Ishikawa (cell line): ENCODE data around the gene SLC9A1.

Experiments used
- CEBPB ChIP-seq: IDR thresholded peaks from 2 replicates; pipeline ENCODE4 v1.6.1; 2012
- CREB1 ChIP-seq: IDR thresholded peaks from 2 replicates; pipeline ENCODE4 v1.6.1; 2012; ENCODE audit warnings: low read depth
- EGR1 ChIP-seq: IDR thresholded peaks from 2 replicates; pipeline ENCODE4 v1.6.1; 2012
- EP300 ChIP-seq: IDR thresholded peaks from 2 replicates; pipeline ENCODE4 v1.6.1; 2012; ENCODE audit warnings: borderline replicate concordance
- FOXM1 ChIP-seq: IDR thresholded peaks from 2 replicates; pipeline ENCODE4 v1.6.1; 2012; ENCODE audit warnings: low read depth, borderline replicate concordance
- NFIC ChIP-seq: IDR thresholded peaks from 2 replicates; pipeline ENCODE4 v1.6.1; 2012
- RAD21 ChIP-seq: IDR thresholded peaks from 2 replicates; pipeline ENCODE4 v1.6.1; 2012; ENCODE audit warnings: low read depth
- TAF1 ChIP-seq: IDR thresholded peaks from 2 replicates; pipeline ENCODE4 v1.6.1; 2012; ENCODE audit warnings: low read depth, mild to moderate bottlenecking
- TCF12 ChIP-seq: IDR thresholded peaks from 2 replicates; pipeline ENCODE4 v1.6.1; 2012; ENCODE audit warnings: low read depth
- TEAD4 ChIP-seq: IDR thresholded peaks from 2 replicates; pipeline ENCODE4 v1.6.1; 2012
- YY1 ChIP-seq: IDR thresholded peaks from 2 replicates; pipeline ENCODE4 v1.6.1; 2012; ENCODE audit warnings: low read depth
- ZBTB7A ChIP-seq: IDR thresholded peaks from 2 replicates; pipeline ENCODE4 v1.6.1; 2012; ENCODE audit warnings: low read depth
- TF ChIP-seq, protein P1 (sequence below): IDR thresholded peaks from 2 replicates; pipeline ENCODE4 v1.6.1; 2012; ENCODE audit warnings: low read depth, mild to moderate bottlenecking
- TF ChIP-seq, protein P2 (sequence below): IDR thresholded peaks from 2 replicates; pipeline ENCODE4 v1.6.1; 2012
- TF ChIP-seq, protein P3 (sequence below): IDR thresholded peaks from 2 replicates; pipeline ENCODE4 v1.6.1; 2012

Gene SLC9A1

DNA sequence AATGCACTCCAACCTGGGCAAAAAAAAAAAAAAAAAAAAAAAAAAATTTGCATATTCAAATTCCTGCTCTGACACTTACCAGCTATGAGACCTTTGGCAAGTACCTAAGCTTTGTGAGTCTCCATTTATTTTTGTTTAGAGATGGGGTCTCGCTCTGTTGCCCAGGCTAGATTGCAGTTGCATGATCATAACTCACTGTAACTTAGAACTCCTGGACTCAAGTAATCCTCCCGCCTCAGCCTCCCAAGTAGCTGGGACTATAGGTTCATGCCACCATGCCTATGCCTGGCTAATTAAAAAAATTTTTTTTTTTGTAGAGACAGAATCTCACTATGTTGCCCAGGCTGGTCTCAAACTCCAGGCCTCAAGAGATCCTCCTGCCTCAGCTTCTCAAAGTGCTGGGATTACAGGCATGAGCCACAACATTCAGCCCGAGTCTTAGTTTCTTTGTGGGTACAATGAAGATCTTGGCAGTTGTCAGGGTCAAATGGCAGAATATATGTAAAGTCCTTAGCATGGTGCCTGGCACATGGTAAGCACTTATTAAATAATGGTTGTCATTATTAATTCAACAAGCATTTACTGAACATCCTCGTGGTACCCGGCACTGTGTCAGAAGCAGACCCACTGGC is 88.8 kb downstream of the SLC9A1 start:
- no peak for TF ChIP-seq TAF1
- no peak for TF ChIP-seq EP300
- no peak for TF ChIP-seq CREB1
- TF ChIP-seq TCF12 = no peak
- TF ChIP-seq, protein P1, sequence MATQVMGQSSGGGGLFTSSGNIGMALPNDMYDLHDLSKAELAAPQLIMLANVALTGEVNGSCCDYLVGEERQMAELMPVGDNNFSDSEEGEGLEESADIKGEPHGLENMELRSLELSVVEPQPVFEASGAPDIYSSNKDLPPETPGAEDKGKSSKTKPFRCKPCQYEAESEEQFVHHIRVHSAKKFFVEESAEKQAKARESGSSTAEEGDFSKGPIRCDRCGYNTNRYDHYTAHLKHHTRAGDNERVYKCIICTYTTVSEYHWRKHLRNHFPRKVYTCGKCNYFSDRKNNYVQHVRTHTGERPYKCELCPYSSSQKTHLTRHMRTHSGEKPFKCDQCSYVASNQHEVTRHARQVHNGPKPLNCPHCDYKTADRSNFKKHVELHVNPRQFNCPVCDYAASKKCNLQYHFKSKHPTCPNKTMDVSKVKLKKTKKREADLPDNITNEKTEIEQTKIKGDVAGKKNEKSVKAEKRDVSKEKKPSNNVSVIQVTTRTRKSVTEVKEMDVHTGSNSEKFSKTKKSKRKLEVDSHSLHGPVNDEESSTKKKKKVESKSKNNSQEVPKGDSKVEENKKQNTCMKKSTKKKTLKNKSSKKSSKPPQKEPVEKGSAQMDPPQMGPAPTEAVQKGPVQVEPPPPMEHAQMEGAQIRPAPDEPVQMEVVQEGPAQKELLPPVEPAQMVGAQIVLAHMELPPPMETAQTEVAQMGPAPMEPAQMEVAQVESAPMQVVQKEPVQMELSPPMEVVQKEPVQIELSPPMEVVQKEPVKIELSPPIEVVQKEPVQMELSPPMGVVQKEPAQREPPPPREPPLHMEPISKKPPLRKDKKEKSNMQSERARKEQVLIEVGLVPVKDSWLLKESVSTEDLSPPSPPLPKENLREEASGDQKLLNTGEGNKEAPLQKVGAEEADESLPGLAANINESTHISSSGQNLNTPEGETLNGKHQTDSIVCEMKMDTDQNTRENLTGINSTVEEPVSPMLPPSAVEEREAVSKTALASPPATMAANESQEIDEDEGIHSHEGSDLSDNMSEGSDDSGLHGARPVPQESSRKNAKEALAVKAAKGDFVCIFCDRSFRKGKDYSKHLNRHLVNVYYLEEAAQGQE = no peak
- no peak for TF ChIP-seq ZBTB7A
- TF ChIP-seq RAD21 = no peak

DNA sequence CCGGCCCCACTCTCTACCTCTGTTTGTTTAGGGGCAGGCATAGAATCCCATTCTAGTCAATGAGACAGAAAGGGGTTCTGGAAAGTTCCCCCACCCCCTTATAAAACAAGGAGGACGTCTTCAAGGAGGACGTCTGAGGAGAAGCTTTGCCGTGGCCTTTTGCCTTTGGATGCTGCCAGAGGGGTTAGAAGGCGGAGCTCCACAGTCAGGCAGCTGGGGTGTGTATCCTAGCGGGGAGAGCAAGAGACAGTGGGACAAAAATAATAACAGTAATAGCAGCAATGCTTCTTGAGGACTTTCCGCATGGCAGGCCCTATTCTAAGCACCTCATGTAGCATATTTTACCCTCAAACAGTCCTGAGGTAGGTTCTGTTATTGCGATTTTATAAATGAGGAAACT is 94.0 kb downstream of the SLC9A1 start:
- TF ChIP-seq EGR1 (no peak), ZBTB7A (no peak), NFIC (no peak), RAD21 (no peak), TEAD4 (no peak), TAF1 (no peak), CREB1 (no peak), FOXM1 (no peak), YY1 (no peak), EP300 (no peak), CEBPB (no peak)
- TF ChIP-seq, protein P2, sequence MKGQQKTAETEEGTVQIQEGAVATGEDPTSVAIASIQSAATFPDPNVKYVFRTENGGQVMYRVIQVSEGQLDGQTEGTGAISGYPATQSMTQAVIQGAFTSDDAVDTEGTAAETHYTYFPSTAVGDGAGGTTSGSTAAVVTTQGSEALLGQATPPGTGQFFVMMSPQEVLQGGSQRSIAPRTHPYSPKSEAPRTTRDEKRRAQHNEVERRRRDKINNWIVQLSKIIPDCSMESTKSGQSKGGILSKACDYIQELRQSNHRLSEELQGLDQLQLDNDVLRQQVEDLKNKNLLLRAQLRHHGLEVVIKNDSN = no peak
- TF ChIP-seq, protein P3, sequence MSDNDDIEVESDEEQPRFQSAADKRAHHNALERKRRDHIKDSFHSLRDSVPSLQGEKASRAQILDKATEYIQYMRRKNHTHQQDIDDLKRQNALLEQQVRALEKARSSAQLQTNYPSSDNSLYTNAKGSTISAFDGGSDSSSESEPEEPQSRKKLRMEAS = no peak
- TF ChIP-seq, protein P1 = no peak

DNA sequence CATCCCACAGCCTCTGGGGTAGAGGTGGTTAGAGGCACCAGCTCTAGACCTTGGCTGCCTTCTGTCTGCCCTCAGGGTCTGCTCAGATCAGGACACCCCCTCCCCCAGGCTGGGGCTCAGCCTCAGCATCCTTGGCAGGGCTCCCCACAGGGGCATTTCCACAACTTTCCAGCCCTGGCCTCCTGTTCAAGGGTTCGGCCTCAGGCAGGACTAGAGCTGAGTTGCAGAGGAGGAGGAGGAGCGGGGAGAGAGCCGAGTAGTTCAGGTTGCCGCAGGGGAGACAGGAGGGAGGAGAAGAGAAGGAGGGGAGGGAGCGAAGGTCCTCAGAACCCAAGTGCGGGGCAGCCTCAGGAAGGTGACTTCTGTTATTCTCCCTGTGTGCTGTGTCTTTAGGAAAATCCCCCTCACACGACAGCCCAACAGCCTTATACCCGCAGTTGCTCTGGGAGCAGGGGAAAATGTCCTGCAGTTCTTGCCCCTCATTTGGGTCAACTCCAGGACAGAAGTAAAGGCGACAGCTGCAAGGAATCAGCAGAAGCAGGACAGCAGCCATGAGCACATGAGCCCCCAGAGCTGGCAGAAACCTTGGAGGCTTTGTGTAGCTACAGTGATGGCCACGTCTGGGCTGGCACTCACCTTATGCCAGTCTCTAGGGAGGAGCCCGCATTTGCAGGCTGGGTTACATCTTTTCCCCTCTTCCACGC is 95.8 kb downstream of the SLC9A1 start:
- TF ChIP-seq RAD21 = no peak
- TF ChIP-seq, protein P1 = no peak
- no peak for TF ChIP-seq CREB1
- TF ChIP-seq CEBPB = no peak
- no peak for TF ChIP-seq YY1
- no peak for TF ChIP-seq TAF1
- no peak for TF ChIP-seq NFIC
- TF ChIP-seq TCF12 = no peak
- TF ChIP-seq ZBTB7A = no peak

DNA sequence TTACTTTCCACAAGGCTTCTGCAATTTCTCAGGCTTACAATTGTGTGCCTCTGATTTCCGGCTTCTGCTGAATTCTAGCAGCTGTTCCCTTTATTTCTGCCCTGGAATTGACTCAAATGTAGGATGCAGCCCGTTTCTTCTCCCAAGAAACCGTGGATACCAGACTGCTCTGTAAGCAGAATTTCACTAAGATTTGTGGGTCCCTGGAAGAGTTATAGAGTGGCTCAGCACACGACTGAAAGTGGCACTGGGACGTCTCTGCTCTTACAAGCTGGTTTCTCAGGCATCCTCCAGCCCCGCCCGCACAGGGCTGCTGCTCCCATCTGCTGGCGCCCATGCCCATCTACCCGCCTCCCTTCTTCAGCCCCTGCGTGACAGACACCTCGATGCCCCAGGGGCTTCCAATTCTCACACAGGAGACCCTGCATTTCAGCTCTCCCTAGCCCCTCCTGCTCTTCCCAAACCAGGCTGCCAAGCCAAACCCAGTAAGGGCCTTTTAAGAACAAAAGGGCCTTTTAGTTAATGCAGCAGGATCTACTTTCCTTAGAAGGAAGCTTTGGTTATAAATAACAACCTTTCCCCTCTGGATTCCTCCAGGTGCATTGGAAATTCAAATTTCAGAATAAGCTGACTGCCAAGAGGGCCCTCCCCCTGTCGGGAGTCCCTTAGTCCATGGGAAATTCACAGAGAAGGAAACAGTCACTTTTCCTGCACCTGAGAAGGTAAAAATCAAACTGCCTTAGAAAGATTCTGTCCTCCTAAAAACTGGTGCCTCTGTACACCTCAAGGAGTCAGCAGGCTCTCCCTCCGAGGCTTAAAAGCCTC is 96.9 kb downstream of the SLC9A1 start:
- no peak for TF ChIP-seq CEBPB
- TF ChIP-seq, protein P2 = no peak
- TF ChIP-seq CREB1 = no peak
- TF ChIP-seq, protein P3 = no peak
- no peak for TF ChIP-seq TCF12
- TF ChIP-seq NFIC = no peak
